ENCODE data around the gene KRT80.

- TF ChIP-seq POLR2AphosphoS5 (IDR thresholded peaks at IDR 0.05; ENCODE audit: low read depth, low read length) (no peak), TAF1 (IDR thresholded peaks at IDR 0.05; ENCODE audit: borderline replicate concordance, low read depth, low read length) (no peak)
These were observed 32.3 kb upstream of the KRT80 start for GRCh38 chr12:52224151-52224550.

All from GM12892 (cell line).